Dedifferentiated amniotic fluid mesenchymal stem cell (primary cell): ENCODE results near the gene ANKRD18B.
"Not testable (repeated sequence)": the region's sequence is repeated elsewhere in the genome, so short reads cannot be mapped to it uniquely, and the experiment has no call there.

Experiments
- DNase-seq: peaks from one replicate; pipeline ENCODE4 v3.0.0-alpha.2; 2016; ENCODE audit errors: extremely low spot score

Gene ANKRD18B

GRCh38 chr9:33611358-33611757 lies 87.3 kb downstream of the ANKRD18B start:
- no peak for DNase-seq

- DNase-seq, result not testable (repeated sequence)
Measured at GRCh38 chr9:33612410-33612809, 88.4 kb downstream of the ANKRD18B start.

- no peak for DNase-seq
Measured at GRCh38 chr9:33614001-33614687, 90.1 kb downstream of the ANKRD18B start.

- not testable (repeated sequence) for DNase-seq
Measured at GRCh38 chr9:33618370-33618769, 94.3 kb downstream of the ANKRD18B start.

GRCh38 chr9:33619666-33620404 lies 95.8 kb downstream of the ANKRD18B start:
- DNase-seq, result peak; percentile 98

GRCh38 chr9:33620738-33621439 lies 96.8 kb downstream of the ANKRD18B start:
- DNase-seq, result peak; percentile 86
